GM19240 (cell line): ENCODE results near the gene RFX7.
"Not testable (repeated sequence)": the region's sequence is repeated elsewhere in the genome, so short reads cannot be mapped to it uniquely, and the experiment has no call there.

Experiments
- DNase-seq: peaks from one replicate; pipeline ENCODE4 v3.0.0; 2011; ENCODE audit warnings: low spot score; ENCODE audit not compliant: insufficient read length

The RFX7 gene

GRCh38 chr15:56243163-56244037 lies at the start of gene RFX7:
TSS of gene RFX7 (minus strand) at chr15:56243879. CDS start at chr15:56243285, 594 bp downstream.
- DNase-seq = no peak

GRCh38 chr15:56292546-56293316 lies 49.1 kb upstream of the RFX7 start:
- no peak for DNase-seq

GRCh38 chr15:56291741-56292140 lies 48.1 kb upstream of the RFX7 start:
- DNase-seq = no peak

- DNase-seq = no peak
Observed at GRCh38 chr15:56286213-56286612, 42.5 kb upstream of the RFX7 start.

- no peak for DNase-seq
Observed at GRCh38 chr15:56281145-56281544, 37.5 kb upstream of the RFX7 start.

GRCh38 chr15:56273724-56274123 lies 30.0 kb upstream of the RFX7 start:
- DNase-seq = no peak

GRCh38 chr15:56272454-56272853 lies 28.8 kb upstream of the RFX7 start:
- DNase-seq = no peak

- DNase-seq = not testable (repeated sequence)
Observed at GRCh38 chr15:56266465-56266864, 22.8 kb upstream of the RFX7 start.

GRCh38 chr15:56261854-56262509 lies 18.3 kb upstream of the RFX7 start:
- no peak for DNase-seq

- not testable (repeated sequence) for DNase-seq
Observed at GRCh38 chr15:56257306-56257705, 13.6 kb upstream of the RFX7 start.

- no peak for DNase-seq
Observed at GRCh38 chr15:56254265-56254664, 10.6 kb upstream of the RFX7 start.

- no peak for DNase-seq
Observed at GRCh38 chr15:56252386-56252785, 8.7 kb upstream of the RFX7 start.

GRCh38 chr15:56251315-56252095 lies 7.8 kb upstream of the RFX7 start:
- DNase-seq = no peak

- no peak for DNase-seq
Observed at GRCh38 chr15:56250626-56251025, 6.9 kb upstream of the RFX7 start.

GRCh38 chr15:56249092-56249491 lies 5.4 kb upstream of the RFX7 start:
- no peak for DNase-seq

GRCh38 chr15:56248311-56248992 lies 4.8 kb upstream of the RFX7 start:
- no peak for DNase-seq

GRCh38 chr15:56247266-56247665 lies 3.6 kb upstream of the RFX7 start:
- no peak for DNase-seq

- peak; percentile 64 for DNase-seq
Observed at GRCh38 chr15:56245871-56246814, 2.5 kb upstream of the RFX7 start.

GRCh38 chr15:56244811-56245576 lies 1.3 kb upstream of the RFX7 start:
- no peak for DNase-seq
